ENCODE measurements around the gene RAI2.

RAI2 gene

DNA sequence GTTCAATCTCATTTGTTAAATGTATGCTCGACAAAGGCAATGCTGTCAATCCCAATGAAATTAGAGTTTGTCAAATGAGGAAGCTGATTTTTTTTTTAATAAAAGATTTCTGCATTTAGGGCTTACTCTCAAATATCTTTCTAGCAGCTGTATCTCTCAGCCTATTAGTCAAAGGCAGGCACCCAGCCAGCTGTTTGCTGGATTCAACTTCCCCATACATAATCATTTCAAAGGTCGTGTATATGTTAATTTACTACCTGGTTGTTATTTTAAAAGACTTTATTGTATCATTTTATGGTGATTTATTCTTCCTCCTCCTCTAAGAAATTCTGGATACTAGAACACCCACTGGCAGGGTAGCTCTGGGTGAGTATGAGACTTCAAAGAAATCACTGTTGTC, 27.1 kb downstream of the RAI2 start:
- TF ChIP-seq, protein P1, sequence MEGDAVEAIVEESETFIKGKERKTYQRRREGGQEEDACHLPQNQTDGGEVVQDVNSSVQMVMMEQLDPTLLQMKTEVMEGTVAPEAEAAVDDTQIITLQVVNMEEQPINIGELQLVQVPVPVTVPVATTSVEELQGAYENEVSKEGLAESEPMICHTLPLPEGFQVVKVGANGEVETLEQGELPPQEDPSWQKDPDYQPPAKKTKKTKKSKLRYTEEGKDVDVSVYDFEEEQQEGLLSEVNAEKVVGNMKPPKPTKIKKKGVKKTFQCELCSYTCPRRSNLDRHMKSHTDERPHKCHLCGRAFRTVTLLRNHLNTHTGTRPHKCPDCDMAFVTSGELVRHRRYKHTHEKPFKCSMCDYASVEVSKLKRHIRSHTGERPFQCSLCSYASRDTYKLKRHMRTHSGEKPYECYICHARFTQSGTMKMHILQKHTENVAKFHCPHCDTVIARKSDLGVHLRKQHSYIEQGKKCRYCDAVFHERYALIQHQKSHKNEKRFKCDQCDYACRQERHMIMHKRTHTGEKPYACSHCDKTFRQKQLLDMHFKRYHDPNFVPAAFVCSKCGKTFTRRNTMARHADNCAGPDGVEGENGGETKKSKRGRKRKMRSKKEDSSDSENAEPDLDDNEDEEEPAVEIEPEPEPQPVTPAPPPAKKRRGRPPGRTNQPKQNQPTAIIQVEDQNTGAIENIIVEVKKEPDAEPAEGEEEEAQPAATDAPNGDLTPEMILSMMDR (IDR thresholded peaks at IDR 0.05; ENCODE audit: control insufficient read depth, extremely low read depth, insufficient read depth): no peak
- no peak overlapping the region for H3K4me3 ChIP-seq (ENCODE audit: low read depth, low read length)
- no peak for DNase-seq (ENCODE audit: low read depth)

DNA sequence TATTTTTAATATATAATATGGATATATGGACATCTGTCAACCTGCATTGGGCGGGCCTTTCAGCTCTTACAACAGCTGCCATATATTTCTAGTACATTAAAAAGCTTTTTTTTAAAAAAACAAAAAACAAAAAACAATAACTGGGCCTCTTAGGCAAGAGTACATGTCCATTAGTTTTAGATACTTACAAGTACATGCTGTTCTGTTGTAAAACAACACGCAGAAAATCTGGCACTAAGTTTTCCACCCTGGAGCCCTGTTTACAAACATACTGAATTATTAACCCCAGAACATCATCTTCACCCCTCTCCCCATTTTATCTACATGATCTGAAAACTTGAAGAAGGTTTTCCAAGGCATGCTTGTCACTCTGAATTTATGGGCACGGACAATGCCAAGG, 29.8 kb downstream of the RAI2 start:
- H3K4me3 ChIP-seq (ENCODE audit: low read depth, low read length): no peak overlapping the region
- DNase-seq (ENCODE audit: low read depth): no peak
- TF ChIP-seq, protein P1 (IDR thresholded peaks at IDR 0.05; ENCODE audit: control insufficient read depth, extremely low read depth, insufficient read depth): no peak

DNA sequence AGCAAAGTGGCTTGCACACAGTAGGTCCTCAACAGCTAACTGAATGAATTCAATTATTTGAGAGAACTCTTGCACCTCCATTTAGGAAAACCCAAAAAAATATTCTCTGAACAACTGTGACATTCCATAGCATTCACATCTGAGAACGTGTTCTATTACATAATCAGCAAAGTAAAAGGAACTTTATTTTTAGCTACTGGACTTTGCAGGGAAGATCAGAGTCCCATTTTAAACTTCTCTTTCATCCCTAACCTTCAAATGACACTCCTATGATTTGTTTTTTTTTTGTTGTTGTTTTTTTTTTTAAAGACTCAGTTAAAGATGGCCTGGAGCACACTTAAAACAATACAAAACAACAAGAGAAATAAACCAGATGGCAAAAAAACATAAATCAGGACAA, 30.9 kb downstream of the RAI2 start:
- TF ChIP-seq, protein P1 (IDR thresholded peaks at IDR 0.05; ENCODE audit: control insufficient read depth, extremely low read depth, insufficient read depth): no peak
- H3K4me3 ChIP-seq (ENCODE audit: low read depth, low read length): no peak overlapping the region
- DNase-seq (ENCODE audit: low read depth): no peak

DNA sequence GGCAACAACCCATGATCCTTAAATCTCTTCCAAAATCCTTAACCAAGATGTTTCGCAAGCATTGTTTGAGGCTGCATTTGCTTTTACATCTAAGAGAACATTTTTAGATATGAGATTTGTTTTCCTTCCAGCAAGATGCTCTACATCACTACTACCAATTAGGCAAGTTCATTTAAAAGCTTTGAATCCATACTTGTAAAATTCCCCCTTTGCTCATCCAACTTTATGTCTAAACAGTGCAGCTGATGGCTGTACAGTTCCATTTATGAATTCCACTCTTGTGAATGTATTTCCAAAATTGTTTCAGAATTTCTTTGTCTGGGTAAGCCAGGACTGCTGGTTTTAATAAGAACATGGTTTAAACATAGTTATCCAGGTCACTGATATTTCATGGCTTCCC, 31.5 kb downstream of the RAI2 start:
- DNase-seq (ENCODE audit: low read depth): no peak
- TF ChIP-seq, protein P1 (IDR thresholded peaks at IDR 0.05; ENCODE audit: control insufficient read depth, extremely low read depth, insufficient read depth): no peak
- H3K4me3 ChIP-seq (ENCODE audit: low read depth, low read length): no peak overlapping the region

DNA sequence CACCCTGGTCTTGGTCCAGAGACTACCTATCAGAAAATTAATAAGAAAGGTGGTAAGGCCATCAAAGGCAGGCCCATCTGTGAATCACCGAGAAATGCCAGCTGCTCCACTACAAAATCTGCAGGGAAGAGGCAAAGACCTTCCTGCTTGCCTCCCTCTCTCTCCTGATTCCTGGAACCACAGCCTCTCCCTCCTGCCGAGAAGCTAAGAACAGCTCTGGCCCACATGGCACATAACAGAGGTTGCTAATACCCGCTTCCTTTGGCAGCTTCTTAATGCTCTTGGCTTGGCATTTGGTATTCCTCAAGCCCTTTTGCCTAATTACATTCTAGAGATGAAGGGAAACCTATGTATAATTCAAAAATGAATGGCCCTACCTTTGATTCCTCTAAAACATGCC, 32.9 kb downstream of the RAI2 start:
- H3K4me3 ChIP-seq (ENCODE audit: low read depth, low read length): no peak overlapping the region
- DNase-seq (ENCODE audit: low read depth): no peak
- TF ChIP-seq, protein P1 (IDR thresholded peaks at IDR 0.05; ENCODE audit: control insufficient read depth, extremely low read depth, insufficient read depth): no peak

DNA sequence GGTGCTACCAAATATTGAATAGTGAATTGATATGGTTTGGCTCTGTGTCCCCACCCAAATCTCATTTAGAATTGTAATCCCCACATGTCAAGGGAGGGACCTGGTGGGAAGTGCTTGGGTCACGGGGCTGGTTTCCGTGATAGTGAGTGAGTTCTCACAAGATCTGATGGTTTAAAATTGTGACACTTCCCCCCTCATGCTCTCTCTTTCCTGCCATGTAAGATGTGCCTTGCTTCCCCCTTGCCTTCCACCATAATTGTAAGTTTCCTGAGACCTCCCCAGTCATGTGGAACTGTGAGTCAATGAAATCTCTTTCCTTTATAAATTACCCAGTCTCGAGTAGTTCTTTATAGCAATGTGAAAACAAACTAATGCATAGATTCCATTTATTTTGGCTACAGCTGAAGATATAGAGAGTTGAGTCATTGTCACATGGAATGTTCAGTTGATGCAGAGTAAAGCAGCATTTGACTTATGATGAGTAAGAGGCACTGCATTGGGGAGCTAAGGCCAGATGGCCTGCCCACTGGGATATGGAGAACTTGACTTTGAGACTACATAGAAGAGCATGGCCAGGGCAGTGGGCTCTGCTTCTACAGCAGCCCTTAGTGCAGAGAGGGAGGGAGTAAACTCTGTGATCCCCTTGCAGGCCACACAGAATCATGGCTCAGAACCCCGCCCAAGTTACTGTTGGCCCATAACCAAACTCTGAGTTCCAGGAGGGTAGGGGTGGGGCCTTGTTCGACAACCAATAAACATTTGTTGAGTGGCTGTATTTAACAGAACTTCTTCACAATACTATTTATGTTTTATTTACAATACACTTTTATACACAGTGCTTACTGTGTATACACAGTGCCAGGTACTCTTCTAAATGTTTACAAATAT, 34.2 kb downstream of the RAI2 start:
- TF ChIP-seq, protein P1 (IDR thresholded peaks at IDR 0.05; ENCODE audit: control insufficient read depth, extremely low read depth, insufficient read depth): no peak
- no peak for DNase-seq (ENCODE audit: low read depth)

DNA sequence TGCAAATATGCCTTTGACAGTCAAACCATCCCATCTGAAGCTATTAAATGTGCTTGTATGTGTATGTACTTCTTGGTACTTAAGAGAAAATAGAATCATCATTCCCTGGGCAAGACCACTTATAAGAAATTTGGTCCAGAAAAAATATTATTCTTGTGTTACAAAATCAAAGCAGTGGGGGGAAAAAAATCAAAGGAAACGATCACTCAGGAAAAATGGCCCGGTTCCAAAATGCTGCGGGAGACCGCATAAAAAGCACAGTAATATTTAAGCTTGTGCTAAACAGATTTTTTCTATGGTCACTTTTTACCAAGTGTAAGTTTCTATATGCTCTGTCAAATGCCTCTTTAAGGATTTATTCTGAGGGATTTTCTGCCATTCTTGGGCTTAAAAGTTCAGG, 36.1 kb downstream of the RAI2 start:
- TF ChIP-seq, protein P1 (IDR thresholded peaks at IDR 0.05; ENCODE audit: control insufficient read depth, extremely low read depth, insufficient read depth): no peak

More for the DNA sequence above, 34.2 kb downstream of the RAI2 start:
- H3K4me3 ChIP-seq (ENCODE audit: low read depth, low read length): no peak overlapping the region

More for the DNA sequence above, 36.1 kb downstream of the RAI2 start:
- DNase-seq (ENCODE audit: low read depth): no peak
- no peak overlapping the region for H3K4me3 ChIP-seq (ENCODE audit: low read depth, low read length)

All from LNCaP clone FGC (cell line).